K562 (cell line): ENCODE measurements around the gene GHR. TPM values are rescaled to one million over a fixed set of nuclear protein-coding genes. Genes with fewer than 3 reads are reported as not detected.

ENCODE experiments used
- E2F6 ChIP-seq, 2 experiments: IDR thresholded peaks; 2 replicates each; pipeline ENCODE4 v1.6.1; 2011; ENCODE audit warnings: borderline replicate concordance in 1 of 2, control low read depth in 1 of 2, low read depth in 1 of 2, low read length in 1 of 2, mild to moderate bottlenecking in 1 of 2, mixed read lengths in 1 of 2, moderate library complexity in 1 of 2; ENCODE audit not compliant: insufficient read depth in 1 of 2, insufficient read length in 1 of 2, poor library complexity in 1 of 2, severe bottlenecking in 1 of 2; ENCODE audit errors: extremely low read depth in 1 of 2
- HOMEZ ChIP-seq: fragments of 250-450 bp; sonication (Bioruptor Pico); IDR thresholded peaks from 2 replicates; pipeline ENCODE4 v1.4.0; 2020; ENCODE audit warnings: mild to moderate bottlenecking, moderate library complexity
- IFI16 ChIP-seq: fragments of 250-450 bp; sonication (Bioruptor Pico); IDR thresholded peaks from 2 replicates; pipeline ENCODE4 v2.1.2; 2022; ENCODE audit warnings: mild to moderate bottlenecking, inconsistent platforms
- KAT2B ChIP-seq: IDR thresholded peaks from one replicate; pipeline ENCODE4 v1.6.1; 2012; ENCODE audit warnings: low read depth, mild to moderate bottlenecking, control low read depth, inconsistent platforms, low read length, moderate library complexity
- NFE2L1 ChIP-seq: fragments of 450-650 bp; IDR thresholded peaks from 2 replicates; pipeline ENCODE4 v1.6.1; 2016; ENCODE audit warnings: missing genetic modification characterization, low read depth, mild to moderate bottlenecking, missing compliant biosample characterization, moderate library complexity, borderline replicate concordance
- NFRKB ChIP-seq: fragments of 450-650 bp; IDR thresholded peaks from 2 replicates; pipeline ENCODE4 v1.6.1; 2016; ENCODE audit warnings: low read depth
- SIRT6 ChIP-seq: IDR thresholded peaks from one replicate; pipeline ENCODE4 v1.6.1; 2012; ENCODE audit warnings: low read depth, mild to moderate bottlenecking, control low read depth, inconsistent platforms, low read length, moderate library complexity
- SMARCB1 ChIP-seq: IDR thresholded peaks from 2 replicates; pipeline ENCODE4 v1.6.1; 2011; ENCODE audit warnings: improper control_type of control experiment, low read depth; ENCODE audit not compliant: insufficient read length
- ZC3H11A ChIP-seq: IDR thresholded peaks from 2 replicates; pipeline ENCODE4 v1.6.1; 2012; ENCODE audit warnings: low read depth, low read length, improper control_type of control experiment
- ZNF785 ChIP-seq: fragments of 250-450 bp; sonication (Bioruptor Pico); IDR thresholded peaks from 2 replicates; pipeline ENCODE4 v1.4.0; 2020; ENCODE audit warnings: mild to moderate bottlenecking
- polyA plus RNA-seq, 8 experiments: library from polyadenylated mRNA; depleted of rRNA in 4 of 8; stranded (reverse) in 5 of 8; unstranded in 3 of 8; fragments of >200 nt; fragmentation: Nextera tagmentation in 2 of 8; fragmentation: Illumina TruSeq in 1 of 8; extraction: Ambion mirVana in 2 of 8; extraction: Trizol in 1 of 8; gene quantifications; 2 replicates each; pipeline versions ENCODE4 v1.2.1 to v1.2.3, GENCODE V29; 2011 to 2014; ENCODE audit warnings: inconsistent platforms in 1 of 8, missing spikeins in 1 of 8
- total RNA-seq, 7 experiments: library from RNA; depleted of rRNA in 6 of 7; stranded (reverse); fragments of >200 nt in 6 of 7; fragmentation: Illumina TruSeq in 2 of 7; extraction: Trizol in 2 of 7; gene quantifications; 2 replicates each; pipeline versions ENCODE4 v1.2.1 to v1.2.3, GENCODE V29; 2011 to 2021; ENCODE audit warnings: low replicate concordance in 1 of 7
- TF ChIP-seq, protein P1 (sequence below), 2 experiments: fragments of 250-450 bp in 1 of 2; fragments of 450-650 bp in 1 of 2; sonication (Bioruptor Pico) in 1 of 2; IDR thresholded peaks; 2 replicates each; pipeline versions ENCODE4 v1.6.1 to v1.8.0; 2016 to 2021; ENCODE audit warnings: mild to moderate bottlenecking in 2 of 2, moderate library complexity in 2 of 2, missing compliant biosample characterization in 1 of 2, missing genetic modification characterization in 1 of 2

GHR gene
- total and polyA plus RNA-seq, 9 of the 15 experiments (the other 6 are each of a cell fraction or from before 2014, with no cell fraction given), result 0.01 to 0.13 (median 0.07) TPM; not detected in 5

DNA sequence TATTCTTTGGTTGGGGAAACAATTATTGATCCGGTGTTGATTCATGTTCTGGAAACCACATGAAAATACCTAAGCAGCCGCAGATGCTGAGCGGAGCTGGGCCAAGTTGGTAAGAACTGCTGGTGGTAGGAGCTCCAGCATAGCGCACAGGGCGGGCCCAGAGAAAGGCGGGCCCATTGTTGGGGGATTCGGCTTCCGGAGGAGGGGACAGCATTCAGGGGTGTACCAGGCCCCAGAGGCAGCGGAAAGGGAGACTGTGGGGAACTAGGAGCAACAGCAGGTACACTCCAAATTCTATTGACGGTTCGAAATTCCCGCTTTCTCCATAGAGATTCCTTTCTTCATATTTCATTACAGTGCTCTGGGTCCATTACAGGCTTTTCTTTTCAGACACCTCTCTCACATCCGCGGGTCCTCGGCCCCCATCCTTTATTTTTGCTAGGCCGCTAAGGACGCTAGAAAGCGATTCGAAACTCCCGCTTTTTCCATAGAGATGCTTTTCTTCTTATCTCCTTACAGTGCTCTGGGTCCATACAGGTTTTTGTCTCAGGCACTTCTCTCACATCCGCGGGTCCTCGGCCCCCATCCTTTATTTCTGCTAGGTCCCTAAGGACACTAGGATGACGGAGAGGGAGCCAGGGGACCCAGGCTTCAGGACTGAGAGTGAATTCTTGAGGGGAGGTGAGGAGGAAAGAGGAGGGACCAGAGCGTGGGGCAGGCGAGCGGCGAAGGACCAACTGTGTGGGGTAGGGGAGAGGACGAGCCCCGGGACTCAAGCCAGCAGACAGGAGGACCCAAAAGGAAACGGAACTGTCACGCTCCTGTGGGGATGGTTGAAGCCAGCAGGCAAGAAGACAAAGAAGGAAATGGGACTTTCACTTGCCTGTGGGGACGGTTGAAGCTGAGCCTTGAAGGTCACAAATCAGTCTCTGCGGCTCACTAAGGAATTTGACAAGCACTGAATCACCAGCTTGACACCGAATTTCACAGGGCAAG, 333.7 kb downstream of the GHR start, which contains the start of gene CCDC152 (continued):
- TF ChIP-seq E2F6 (IDR thresholded peaks at IDR 0.05; ENCODE audit: borderline replicate concordance in 1 of 2, extremely low read depth in 1 of 2, insufficient read depth in 1 of 2, insufficient read length in 1 of 2, low read depth in 1 of 2, low read length in 1 of 2, poor library complexity in 1 of 2, severe bottlenecking in 1 of 2), result peak; percentile 24 to 68
- no peak for TF ChIP-seq IFI16 (CRISPR knock-in tag)
- no peak for TF ChIP-seq SIRT6
- no peak for TF ChIP-seq HOMEZ (CRISPR knock-in tag)
- no peak for TF ChIP-seq ZNF785 (CRISPR knock-in tag)
- no peak for TF ChIP-seq SMARCB1
- TF ChIP-seq NFRKB, result no peak
- TF ChIP-seq, protein P1, sequence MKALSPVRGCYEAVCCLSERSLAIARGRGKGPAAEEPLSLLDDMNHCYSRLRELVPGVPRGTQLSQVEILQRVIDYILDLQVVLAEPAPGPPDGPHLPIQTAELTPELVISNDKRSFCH (CRISPR knock-in tag; IDR thresholded peaks at IDR 0.05), result no peak
- TF ChIP-seq, protein P1 (tag; IDR thresholded peaks at IDR 0.05), result no peak
- no peak for TF ChIP-seq ZC3H11A
- no peak for TF ChIP-seq KAT2B
- no peak for TF ChIP-seq NFE2L1 (tag)
